Endodermal cell (in vitro differentiated cells): ENCODE data around the gene BRD2. TPM values are rescaled to one million over a fixed set of nuclear protein-coding genes. Genes with fewer than 3 reads are reported as not detected.

Experiments
- DNase-seq: peaks from one replicate; pipeline ENCODE4 v3.0.0-alpha.2; 2017
- H3K27ac ChIP-seq: 2 replicates; pipeline ENCODE4 v1.5.1; 2013; ENCODE audit warnings: mild to moderate bottlenecking, low read depth, low read length, moderate library complexity
- H3K27me3 ChIP-seq: 2 replicates; pipeline ENCODE4 v1.6.1; 2013; ENCODE audit warnings: mild to moderate bottlenecking, low read length, moderate library complexity; ENCODE audit not compliant: insufficient read depth, control insufficient read depth, poor library complexity, severe bottlenecking
- H3K36me3 ChIP-seq: 2 replicates; pipeline ENCODE4 v1.7.0; 2013; ENCODE audit warnings: mild to moderate bottlenecking, low read length, moderate library complexity; ENCODE audit not compliant: control insufficient read depth, insufficient read depth
- H3K4me1 ChIP-seq: one replicate; pipeline ENCODE4 v1.7.0; 2013; ENCODE audit warnings: low read length; ENCODE audit not compliant: control insufficient read depth, insufficient read depth
- H3K4me3 ChIP-seq: 2 replicates; pipeline ENCODE4 v1.5.1; 2013; ENCODE audit warnings: mild to moderate bottlenecking, low read length, moderate library complexity
- H3K9ac ChIP-seq: 2 replicates; pipeline ENCODE4 v1.6.1; 2013; ENCODE audit warnings: mild to moderate bottlenecking, low read length, moderate library complexity; ENCODE audit not compliant: poor library complexity, severe bottlenecking; ENCODE audit errors: extremely low read depth
- H3K9me3 ChIP-seq: 2 replicates; pipeline ENCODE4 v1.6.1; 2013; ENCODE audit warnings: mild to moderate bottlenecking, low read length, moderate library complexity; ENCODE audit not compliant: control insufficient read depth
- H3K27ac Mint-ChIP-seq: 2 replicates; pipeline ENCODE4 v1.8.0; 2020; ENCODE audit warnings: mixed read lengths
- H3K27me3 Mint-ChIP-seq: 2 replicates; pipeline ENCODE4 v1.8.0; 2021; ENCODE audit warnings: mild to moderate bottlenecking, mixed read lengths; ENCODE audit not compliant: insufficient read depth
- H3K36me3 Mint-ChIP-seq: 2 replicates; pipeline ENCODE4 v1.8.0; 2020; ENCODE audit warnings: low read depth, mixed read lengths
- H3K4me1 Mint-ChIP-seq: 2 replicates; pipeline ENCODE4 v1.8.0; 2020; ENCODE audit warnings: mixed read lengths
- H3K4me3 Mint-ChIP-seq: 2 replicates; pipeline ENCODE4 v1.8.0; 2020; ENCODE audit warnings: mild to moderate bottlenecking, moderate library complexity, mixed read lengths
- H3K9me3 Mint-ChIP-seq: 2 replicates; pipeline ENCODE4 v1.8.0; 2020; ENCODE audit warnings: mild to moderate bottlenecking, mixed read lengths
- WGBS, 2 experiments: methylation state at CpG; one replicate each; pipeline versions ENCODE4 v1.1.5 to v1.1.7; 2013; ENCODE audit warnings: missing lambda C conversion rate in 2 of 2, mixed read lengths in 1 of 2; ENCODE audit not compliant: insufficient coverage in 1 of 2, insufficient read length in 1 of 2; 5-methylcytosine and 5-hydroxymethylcytosine counted together
- long read RNA-seq, 4 experiments: library from polyadenylated mRNA in 2 of 4; library from RNA in 1 of 4; library from capped mRNA in 1 of 4; stranded (forward) in 3 of 4; unstranded in 1 of 4; transcript quantifications; one replicate each; pipeline ENCODE4 v2.0.0, GENCODE V29; 2020 to 2021; ENCODE audit warnings: inconsistent platforms in 1 of 4
- polyA plus RNA-seq, 2 experiments: library from polyadenylated mRNA; stranded (reverse); fragments of 50-300 nt; gene quantifications; one replicate each; pipeline ENCODE4 v1.2.3, GENCODE V29; 2013
- total RNA-seq, 2 donors: library from RNA; stranded (reverse); fragmentation: NEBNext Ultra II Directional in 1 of 2; extraction: Animal tissue kit (Norgen Biotek cat#: 25700) in 1 of 2; gene quantifications; 2 replicates in 1 of 2; 3 replicates in 1 of 2; pipeline ENCODE4 v1.2.1, GENCODE V29; 2021
- TF ChIP-seq, protein P1 (sequence below): fragments of 200-600 bp; sonication (generic); conservative IDR thresholded peaks from 2 replicates; pipeline ENCODE4 v1.5.0; 2021; ENCODE audit warnings: antibody characterized with exemption, mild to moderate bottlenecking

BRD2 gene
- total RNA-seq = 100 to 1,000 TPM; 209 to 233 TPM
- 186 TPM for polyA plus RNA-seq (2013, experiment 1 of 2)
- polyA plus RNA-seq (2013, experiment 2 of 2) = 176 TPM
- long read RNA-seq, experiment 1, transcript BRD2-211 (3 exons, 759 nt) = major isoform, 8 of 50 reads
- long read RNA-seq, experiment 1, partial matches to known transcripts = 31 of 50 reads
- long read RNA-seq, experiment 1, other reads (novel, unspliced or antisense) = 9 of 50 reads
- long read RNA-seq, experiment 2, full-length matches to known transcripts = 14 of 209 reads
- long read RNA-seq, experiment 2, partial matches to known transcripts = 168 of 209 reads
- long read RNA-seq, experiment 2, other reads (novel, unspliced or antisense) = 27 of 209 reads
- long read RNA-seq, experiment 3, transcript BRD2-219 (9 exons, 2,338 nt) = major isoform, 214 of 353 reads
- long read RNA-seq, experiment 3, partial matches to known transcripts = 101 of 353 reads
- long read RNA-seq, experiment 3, other reads (novel, unspliced or antisense) = 38 of 353 reads
- long read RNA-seq, experiment 4, full-length matches to known transcripts = 8 of 15 reads
- long read RNA-seq, experiment 4, partial matches to known transcripts = 4 of 15 reads
- long read RNA-seq, experiment 4, other reads (novel, unspliced or antisense) = 3 of 15 reads

DNA sequence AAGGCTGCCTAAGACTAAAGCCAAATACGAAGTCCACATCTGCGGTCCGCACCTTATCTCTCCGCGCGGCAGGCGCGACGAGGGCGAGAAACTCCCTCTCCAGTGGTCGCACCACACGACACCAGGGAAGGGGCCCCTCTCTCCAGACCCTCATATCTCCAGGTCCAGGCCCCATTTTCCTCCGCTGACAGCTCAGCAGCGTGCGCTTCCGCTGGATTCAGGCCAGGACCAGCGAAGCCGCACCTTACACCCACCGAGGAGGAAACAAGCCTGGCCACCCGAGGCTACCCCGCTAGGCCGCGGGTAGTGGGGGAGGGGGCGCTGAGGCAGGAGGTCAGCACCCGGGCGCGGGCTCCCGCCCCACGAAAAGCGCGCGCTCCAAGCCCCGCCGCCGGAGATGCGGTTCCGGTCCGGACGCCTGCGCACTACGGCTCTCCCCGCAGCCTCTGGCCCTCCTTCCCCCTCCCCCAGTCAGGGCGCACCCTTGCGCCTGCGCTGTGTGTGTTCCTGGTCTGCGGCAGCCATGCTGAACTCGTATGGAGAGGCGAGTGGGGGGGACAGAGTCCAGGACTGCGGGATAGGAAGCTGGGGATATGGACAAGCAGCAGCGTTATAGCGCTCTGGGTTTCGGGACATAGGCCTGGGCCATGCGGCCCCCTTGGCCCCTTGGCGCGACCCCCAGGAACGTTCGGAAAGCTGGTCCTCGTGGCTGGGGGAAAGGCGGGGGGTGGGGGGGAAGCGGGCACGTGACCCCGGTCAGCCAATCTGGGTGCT lies at the start of gene BRD2:
Gene BRD2 (plus strand): TSS at position 502 of the 774 bp plus-strand sequence. CDS start 4,305 bp downstream, outside the sequence.
- peak within 1 kb of the TSS; percentile 98 for H3K4me3 Mint-ChIP-seq
- peak within 1 kb of the TSS; percentile 100 for H3K27ac Mint-ChIP-seq
- peak within 1 kb of the TSS; percentile 99 for H3K27ac ChIP-seq
- TF ChIP-seq, protein P1, sequence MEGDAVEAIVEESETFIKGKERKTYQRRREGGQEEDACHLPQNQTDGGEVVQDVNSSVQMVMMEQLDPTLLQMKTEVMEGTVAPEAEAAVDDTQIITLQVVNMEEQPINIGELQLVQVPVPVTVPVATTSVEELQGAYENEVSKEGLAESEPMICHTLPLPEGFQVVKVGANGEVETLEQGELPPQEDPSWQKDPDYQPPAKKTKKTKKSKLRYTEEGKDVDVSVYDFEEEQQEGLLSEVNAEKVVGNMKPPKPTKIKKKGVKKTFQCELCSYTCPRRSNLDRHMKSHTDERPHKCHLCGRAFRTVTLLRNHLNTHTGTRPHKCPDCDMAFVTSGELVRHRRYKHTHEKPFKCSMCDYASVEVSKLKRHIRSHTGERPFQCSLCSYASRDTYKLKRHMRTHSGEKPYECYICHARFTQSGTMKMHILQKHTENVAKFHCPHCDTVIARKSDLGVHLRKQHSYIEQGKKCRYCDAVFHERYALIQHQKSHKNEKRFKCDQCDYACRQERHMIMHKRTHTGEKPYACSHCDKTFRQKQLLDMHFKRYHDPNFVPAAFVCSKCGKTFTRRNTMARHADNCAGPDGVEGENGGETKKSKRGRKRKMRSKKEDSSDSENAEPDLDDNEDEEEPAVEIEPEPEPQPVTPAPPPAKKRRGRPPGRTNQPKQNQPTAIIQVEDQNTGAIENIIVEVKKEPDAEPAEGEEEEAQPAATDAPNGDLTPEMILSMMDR = no peak
- peaks cover 18% of the 10 kb centered on the region for H3K36me3 Mint-ChIP-seq
- peaks cover 20% of the 10 kb centered on the region for H3K4me1 Mint-ChIP-seq
- no peaks in the 10 kb centered on the region for H3K9me3 ChIP-seq
- peaks cover 14% of the 10 kb centered on the region for H3K36me3 ChIP-seq
- H3K9ac ChIP-seq = peak within 1 kb of the TSS; percentile 99
- no peaks in the 10 kb centered on the region for H3K27me3 Mint-ChIP-seq
- peak; percentile 98 for DNase-seq
- H3K9me3 Mint-ChIP-seq = no peaks in the 10 kb centered on the region
- H3K27me3 ChIP-seq = no peaks in the 10 kb centered on the region
- peak within 1 kb of the TSS; percentile 90 for H3K4me3 ChIP-seq
- no peaks in the 10 kb centered on the region for H3K4me1 ChIP-seq
- WGBS, 2 experiments = 0% methylated on average over 59 of the region's 62 CpGs; no CpG with 5 or more reads in 1 of the 2 experiments

DNA sequence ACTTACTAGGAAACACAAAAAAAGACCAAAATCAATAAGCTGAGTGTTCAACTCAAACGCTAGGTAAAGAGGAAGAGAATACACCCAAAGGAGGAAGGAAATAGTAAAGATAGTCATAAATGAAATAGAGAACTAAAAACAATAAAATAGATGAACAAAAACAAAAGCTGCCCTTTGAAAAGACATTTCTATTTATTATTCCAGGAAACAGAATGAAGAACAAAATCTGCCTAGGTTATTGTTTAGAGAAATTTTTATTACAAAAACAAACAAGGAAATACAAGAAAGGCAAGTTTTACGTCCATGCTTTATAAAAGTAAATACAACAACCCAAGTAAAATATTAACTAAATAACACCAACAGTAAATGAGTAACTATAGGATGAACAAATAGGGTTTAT lies 47.7 kb upstream of the BRD2 start:
- no peak overlapping the region for H3K4me3 Mint-ChIP-seq
- peaks cover 22% of the 10 kb centered on the region for H3K27me3 ChIP-seq
- no peak overlapping the region for H3K4me3 ChIP-seq
- no peaks in the 10 kb centered on the region for H3K4me1 Mint-ChIP-seq
- H3K36me3 ChIP-seq = no peaks in the 10 kb centered on the region
- H3K27ac ChIP-seq = no peak overlapping the region
- TF ChIP-seq, protein P1 = no peak
- H3K9me3 ChIP-seq = no peaks in the 10 kb centered on the region
- H3K9me3 Mint-ChIP-seq = no peaks in the 10 kb centered on the region
- H3K36me3 Mint-ChIP-seq = no peaks in the 10 kb centered on the region
- 88% methylated on average over 1 of the region's 2 CpGs; no CpG with 5 or more reads in 1 of the 2 experiments for WGBS, 2 experiments
- DNase-seq = no peak
- H3K27ac Mint-ChIP-seq = no peak overlapping the region
- H3K9ac ChIP-seq = no peak overlapping the region
- peaks cover 18% of the 10 kb centered on the region for H3K27me3 Mint-ChIP-seq
- H3K4me1 ChIP-seq = no peaks in the 10 kb centered on the region

DNA sequence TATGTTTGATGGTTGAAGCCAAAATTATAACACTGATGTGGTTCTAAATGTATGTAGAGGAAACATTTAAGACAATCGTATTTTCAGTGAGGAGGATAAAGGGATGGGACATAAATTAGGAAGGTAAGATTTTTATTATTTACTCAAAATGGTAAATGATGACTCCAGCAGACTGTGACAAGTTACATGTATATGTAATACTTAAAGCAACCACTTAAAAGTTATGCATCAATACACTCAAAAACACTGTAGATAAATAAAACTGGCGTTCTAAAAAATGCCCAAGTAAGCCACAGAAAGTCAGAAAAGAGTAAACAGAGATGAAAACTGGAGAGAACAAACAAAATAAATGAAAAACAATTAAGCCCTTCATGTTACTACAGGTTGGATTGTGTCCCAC lies 46.3 kb upstream of the BRD2 start:
- H3K27me3 ChIP-seq = peaks cover 18% of the 10 kb centered on the region
- no peak overlapping the region for H3K9ac ChIP-seq
- no peak overlapping the region for H3K4me3 ChIP-seq
- no peaks in the 10 kb centered on the region for H3K36me3 ChIP-seq
- no peaks in the 10 kb centered on the region for H3K4me1 Mint-ChIP-seq
- H3K27ac Mint-ChIP-seq = no peak overlapping the region
- H3K27me3 Mint-ChIP-seq = peaks cover 8% of the 10 kb centered on the region
- H3K36me3 Mint-ChIP-seq = no peaks in the 10 kb centered on the region
- H3K4me1 ChIP-seq = no peaks in the 10 kb centered on the region
- TF ChIP-seq, protein P1 = no peak
- H3K27ac ChIP-seq = no peak overlapping the region
- no peaks in the 10 kb centered on the region for H3K9me3 Mint-ChIP-seq
- H3K9me3 ChIP-seq = no peaks in the 10 kb centered on the region
- DNase-seq = no peak
- H3K4me3 Mint-ChIP-seq = no peak overlapping the region
- 91 to 100% methylated on average over 1 to 2 of the region's 2 CpGs for WGBS, 2 experiments
